ENCODE measurements around the gene SPATA46.

SPATA46 gene

DNA sequence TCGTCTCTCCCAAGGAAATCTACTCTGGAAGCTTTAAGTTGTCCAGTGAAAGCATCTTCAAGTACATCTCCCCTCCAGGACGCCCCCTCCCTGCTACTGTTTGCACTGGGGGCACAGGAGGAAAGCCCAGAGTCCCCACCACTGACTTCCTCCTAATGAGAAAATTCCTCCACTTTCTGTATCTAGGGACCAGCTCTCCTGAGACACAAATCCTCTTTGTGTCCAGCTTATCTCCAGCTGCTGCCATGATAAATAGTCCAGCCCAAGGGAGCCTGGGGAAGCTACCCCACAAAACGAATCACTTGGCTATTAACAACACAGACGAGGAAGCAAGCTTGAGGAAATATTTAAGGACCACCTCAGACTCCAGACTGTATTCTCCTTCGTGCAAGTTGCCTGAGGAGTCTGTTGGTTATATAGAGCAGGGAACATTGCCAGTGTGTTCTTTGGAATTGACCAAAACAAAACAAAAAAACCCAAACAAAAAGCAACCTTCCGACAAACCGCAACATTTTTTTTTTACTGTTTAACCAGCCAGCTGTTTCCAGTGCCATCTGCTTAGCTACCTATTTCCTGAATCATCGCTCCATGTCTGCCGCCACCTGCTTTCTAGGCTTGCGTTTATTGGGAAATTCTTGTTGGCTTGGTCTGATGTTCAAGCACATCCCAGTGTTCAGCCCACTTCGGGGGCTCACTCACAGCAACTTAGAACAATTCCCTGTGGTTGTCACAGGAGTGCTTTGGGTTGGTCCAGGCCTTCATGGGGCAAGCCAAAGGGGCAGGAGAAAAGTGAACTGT lies 12.6 kb upstream of the SPATA46 start:
- TF ChIP-seq, protein P1, sequence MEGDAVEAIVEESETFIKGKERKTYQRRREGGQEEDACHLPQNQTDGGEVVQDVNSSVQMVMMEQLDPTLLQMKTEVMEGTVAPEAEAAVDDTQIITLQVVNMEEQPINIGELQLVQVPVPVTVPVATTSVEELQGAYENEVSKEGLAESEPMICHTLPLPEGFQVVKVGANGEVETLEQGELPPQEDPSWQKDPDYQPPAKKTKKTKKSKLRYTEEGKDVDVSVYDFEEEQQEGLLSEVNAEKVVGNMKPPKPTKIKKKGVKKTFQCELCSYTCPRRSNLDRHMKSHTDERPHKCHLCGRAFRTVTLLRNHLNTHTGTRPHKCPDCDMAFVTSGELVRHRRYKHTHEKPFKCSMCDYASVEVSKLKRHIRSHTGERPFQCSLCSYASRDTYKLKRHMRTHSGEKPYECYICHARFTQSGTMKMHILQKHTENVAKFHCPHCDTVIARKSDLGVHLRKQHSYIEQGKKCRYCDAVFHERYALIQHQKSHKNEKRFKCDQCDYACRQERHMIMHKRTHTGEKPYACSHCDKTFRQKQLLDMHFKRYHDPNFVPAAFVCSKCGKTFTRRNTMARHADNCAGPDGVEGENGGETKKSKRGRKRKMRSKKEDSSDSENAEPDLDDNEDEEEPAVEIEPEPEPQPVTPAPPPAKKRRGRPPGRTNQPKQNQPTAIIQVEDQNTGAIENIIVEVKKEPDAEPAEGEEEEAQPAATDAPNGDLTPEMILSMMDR (IDR thresholded peaks at IDR 0.05) = no peak
- H3K4me1 ChIP-seq = peaks cover 0 to 3% (median 0%) of the 10 kb centered on the region in 4 donors
- no peak overlapping the region for H3K4me3 ChIP-seq
- peaks cover 0 to 19% (median 0%) of the 10 kb centered on the region in 3 donors for H3K36me3 ChIP-seq
- H3K27ac ChIP-seq = no peak overlapping the region
- H3K27me3 ChIP-seq = peaks cover 0 to 12% of the 10 kb centered on the region in 2 donors
- intact Hi-C loops (cut with DNase I; ENCODE audit: low total_unique reads) = no loop called here
- DNase-seq = peak in 1 of 2 donors; percentile 31
- H3K9me3 ChIP-seq = no peaks in the 10 kb centered on the region

DNA sequence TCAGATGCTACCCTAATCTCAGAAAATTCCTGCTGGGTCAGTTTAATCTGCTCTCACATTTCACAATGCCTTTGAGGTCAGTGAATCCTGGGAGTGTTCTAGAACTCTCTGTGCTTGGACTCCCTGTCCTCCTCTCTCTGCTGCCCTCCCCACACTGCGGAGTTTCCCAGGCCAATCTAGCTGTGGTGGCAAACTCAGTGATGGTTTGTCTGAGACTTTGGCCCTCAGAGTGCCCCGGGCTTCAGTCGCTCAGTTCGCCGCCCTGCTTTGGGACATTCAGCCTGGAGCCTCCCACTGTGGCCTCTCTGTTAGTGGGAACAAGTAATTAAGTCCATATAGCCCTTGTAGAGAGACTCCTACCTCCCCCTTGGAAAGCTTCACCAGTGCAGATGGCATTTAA lies 12.0 kb upstream of the SPATA46 start:
- H3K4me3 ChIP-seq = no peak overlapping the region
- peak in 1 of 2 donors; percentile 49 for DNase-seq
- peaks cover 0 to 3% (median 0%) of the 10 kb centered on the region in 4 donors for H3K4me1 ChIP-seq
- peaks cover 0 to 25% (median 0%) of the 10 kb centered on the region in 3 donors for H3K36me3 ChIP-seq
- intact Hi-C loops (cut with DNase I; ENCODE audit: low total_unique reads) = no loop called here
- no peak overlapping the region for H3K27ac ChIP-seq
- TF ChIP-seq, protein P1 (IDR thresholded peaks at IDR 0.05) = no peak
- peaks cover 0 to 12% of the 10 kb centered on the region in 2 donors for H3K27me3 ChIP-seq
- no peaks in the 10 kb centered on the region for H3K9me3 ChIP-seq

DNA sequence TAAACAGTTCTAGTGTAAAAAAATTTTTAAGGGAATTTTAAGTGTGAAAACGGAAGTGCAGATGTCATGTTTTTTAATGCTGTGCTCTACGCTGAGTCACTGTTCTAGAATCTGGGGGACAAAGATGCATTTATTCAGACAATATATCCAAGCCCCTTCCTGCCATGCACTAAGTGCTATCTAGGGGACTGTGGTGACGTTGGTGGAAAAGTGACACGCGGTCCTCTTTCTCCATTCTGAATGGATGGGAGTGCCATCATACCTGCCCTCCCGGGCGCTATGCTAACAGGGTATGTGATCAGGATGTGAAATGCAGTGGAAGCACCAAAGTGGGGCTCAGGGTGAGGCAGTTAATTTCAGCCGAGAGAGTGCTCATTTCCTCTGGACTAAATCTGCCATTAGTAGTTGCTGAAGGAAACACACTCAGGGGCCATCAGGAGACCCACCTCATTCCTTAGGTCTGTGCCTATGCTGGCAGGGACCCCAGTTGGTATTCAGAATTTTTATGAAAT lies 11.5 kb upstream of the SPATA46 start:
- intact Hi-C loops (cut with DNase I; ENCODE audit: low total_unique reads) = no loop called here
- peak in 1 of 2 donors; percentile 27 for DNase-seq
- Histone ChIP-seq H3K27me3 (peaks cover 0 to 12% of the 10 kb centered on the region in 2 donors), H3K4me1 (peaks cover 0 to 3% (median 0%) of the 10 kb centered on the region in 4 donors), H3K36me3 (peaks cover 0 to 29% (median 0%) of the 10 kb centered on the region in 3 donors), H3K4me3 (no peak overlapping the region), H3K9me3 (no peaks in the 10 kb centered on the region), H3K27ac (no peak overlapping the region)
- TF ChIP-seq, protein P1 (IDR thresholded peaks at IDR 0.05) = no peak

DNA sequence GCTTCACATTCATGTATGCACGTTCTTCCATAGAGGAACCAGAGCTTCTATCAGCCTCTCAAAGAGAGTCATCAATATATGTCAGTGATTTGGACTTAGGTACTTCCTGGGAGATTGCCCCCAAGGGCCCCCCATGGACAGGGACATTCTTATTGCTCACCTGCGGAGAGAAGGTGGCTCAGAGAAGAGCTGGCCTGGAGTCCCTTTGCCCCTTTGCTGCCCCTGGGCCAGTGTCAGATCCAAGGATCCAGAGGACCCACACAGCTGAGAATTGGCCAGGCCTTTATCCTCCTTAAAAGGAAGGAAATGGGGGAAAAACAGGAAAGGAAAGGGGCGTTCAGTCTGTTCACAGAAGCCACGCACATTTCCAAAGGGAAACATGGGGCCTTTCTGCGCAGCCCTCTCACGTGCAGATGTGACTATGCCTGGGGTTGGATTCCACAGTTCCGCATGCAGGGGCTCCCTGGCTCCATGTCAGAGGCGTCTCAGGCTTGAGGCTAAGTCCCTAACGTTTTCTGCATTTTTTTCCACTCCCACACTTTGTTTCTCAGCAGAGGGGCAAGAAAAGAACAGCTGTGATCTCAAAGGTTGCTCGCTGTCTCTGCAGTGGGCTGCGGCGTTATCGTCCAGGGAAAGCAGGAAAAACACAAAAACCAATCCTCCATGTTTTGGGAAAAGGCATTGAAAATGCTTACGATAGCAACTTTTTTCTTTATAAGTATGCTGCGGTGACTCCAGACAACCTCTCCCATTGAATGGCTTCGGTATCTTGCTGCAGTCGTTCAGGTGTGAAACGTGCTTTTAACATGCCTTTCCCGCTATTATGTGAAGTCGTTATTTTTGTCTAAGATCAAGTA lies 10.8 kb upstream of the SPATA46 start:
- intact Hi-C loops (cut with DNase I; ENCODE audit: low total_unique reads) = no loop called here
- Histone ChIP-seq H3K27ac (no peak overlapping the region), H3K9me3 (no peaks in the 10 kb centered on the region), H3K4me3 (no peak overlapping the region), H3K36me3 (peaks cover 0 to 36% (median 0%) of the 10 kb centered on the region in 3 donors), H3K4me1 (peaks cover 0 to 3% (median 0%) of the 10 kb centered on the region in 4 donors), H3K27me3 (peaks cover 0 to 12% of the 10 kb centered on the region in 2 donors)
- peak in 1 of 2 donors; percentile 32 for DNase-seq
- TF ChIP-seq, protein P1 (IDR thresholded peaks at IDR 0.05) = no peak

All from tibial artery (tissue), 4 donors.